Calu3 (cell line): ENCODE data around the gene ZACN. TPM values are rescaled to one million over a fixed set of nuclear protein-coding genes. Genes with fewer than 3 reads are reported as not detected.
A peak's percentile ranks its signal among the peaks of the same experiment; 100 is the strongest.
"Not testable (repeated sequence)": the region's sequence is repeated elsewhere in the genome, so short reads cannot be mapped to it uniquely, and the experiment has no call there.

Experiments
- BruUV-seq: library from RNA; stranded (reverse); fragments of 400-500 nt; replicated peaks from 2 replicates; lab custom pipeline; 2021; lab: Mats Ljungman, UMichigan
- CTCF ChIA-PET: fragments of 300-600 bp; sonication (Branson Sonifier 250); formaldehyde crosslinking; loops from one replicate; lab custom pipeline; 2022; ENCODE audit warnings: antibody characterized with exemption; lab: Charles Lee
- DNase-seq: peaks from one replicate; pipeline ENCODE4 v3.0.0; 2022
- H3K27ac Mint-ChIP-seq: one replicate; pipeline ENCODE4 v1.8.0; 2022; ENCODE audit warnings: mixed read lengths; ENCODE audit not compliant: unreplicated experiment
- H3K27me3 Mint-ChIP-seq: one replicate; pipeline ENCODE4 v1.8.0; 2022; ENCODE audit warnings: mixed read lengths; ENCODE audit not compliant: unreplicated experiment
- H3K36me3 Mint-ChIP-seq: one replicate; pipeline ENCODE4 v1.8.0; 2022; ENCODE audit warnings: mild to moderate bottlenecking, moderate library complexity, mixed read lengths; ENCODE audit not compliant: insufficient read depth, unreplicated experiment
- H3K4me1 Mint-ChIP-seq: one replicate; pipeline ENCODE4 v1.8.0; 2022; ENCODE audit warnings: mild to moderate bottlenecking, low read depth, mixed read lengths; ENCODE audit not compliant: unreplicated experiment
- H3K4me3 Mint-ChIP-seq: one replicate; pipeline ENCODE4 v1.8.0; 2022; ENCODE audit warnings: mild to moderate bottlenecking, low read depth, moderate library complexity, mixed read lengths; ENCODE audit not compliant: unreplicated experiment
- H3K9me3 Mint-ChIP-seq: one replicate; pipeline ENCODE4 v1.8.0; 2022; ENCODE audit warnings: low read depth, mixed read lengths; ENCODE audit not compliant: unreplicated experiment
- intact Hi-C: fragments of 100-400 bp; cut with micrococcal nuclease; formaldehyde crosslinking; loops from one replicate; pipeline ENCODE4 v1.10.0; 2022; ENCODE audit not compliant: unreplicated experiment
- total RNA-seq: library from RNA; stranded (reverse); gene quantifications from 2 replicates; pipeline ENCODE4 v1.2.3, GENCODE V29; 2022
- TF ChIP-seq, protein P1 (sequence below): fragments of 200-600 bp; IDR thresholded peaks from one replicate; pipeline ENCODE4 v1.8.0; 2022; ENCODE audit warnings: antibody characterized with exemption; ENCODE audit not compliant: unreplicated experiment

Gene ZACN
- total RNA-seq, 1 experiment from 2014 or later, result 0.17 TPM

DNA sequence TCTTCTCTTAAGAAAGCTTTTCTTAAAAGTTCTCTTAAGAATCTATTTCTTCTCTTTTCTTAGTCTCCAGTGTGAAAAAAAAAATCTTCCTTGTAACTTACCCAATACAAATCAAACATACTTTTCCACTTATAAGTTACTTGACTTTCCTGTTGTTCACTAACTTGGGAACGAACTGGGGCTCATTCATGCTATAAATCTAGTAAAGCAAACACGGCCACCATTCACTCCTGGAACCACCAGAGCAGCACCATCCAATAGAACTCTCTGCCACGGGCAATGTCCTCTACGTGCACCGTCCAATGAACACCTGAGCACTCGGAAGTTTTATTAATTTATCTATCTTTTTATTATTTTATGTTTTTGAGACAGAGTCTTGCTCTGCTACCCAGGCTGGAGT, 27.4 kb upstream of the ZACN start:
- DNase-seq, result no peak
- H3K27me3 Mint-ChIP-seq, result no peaks in the 10 kb centered on the region
- TF ChIP-seq, protein P1, sequence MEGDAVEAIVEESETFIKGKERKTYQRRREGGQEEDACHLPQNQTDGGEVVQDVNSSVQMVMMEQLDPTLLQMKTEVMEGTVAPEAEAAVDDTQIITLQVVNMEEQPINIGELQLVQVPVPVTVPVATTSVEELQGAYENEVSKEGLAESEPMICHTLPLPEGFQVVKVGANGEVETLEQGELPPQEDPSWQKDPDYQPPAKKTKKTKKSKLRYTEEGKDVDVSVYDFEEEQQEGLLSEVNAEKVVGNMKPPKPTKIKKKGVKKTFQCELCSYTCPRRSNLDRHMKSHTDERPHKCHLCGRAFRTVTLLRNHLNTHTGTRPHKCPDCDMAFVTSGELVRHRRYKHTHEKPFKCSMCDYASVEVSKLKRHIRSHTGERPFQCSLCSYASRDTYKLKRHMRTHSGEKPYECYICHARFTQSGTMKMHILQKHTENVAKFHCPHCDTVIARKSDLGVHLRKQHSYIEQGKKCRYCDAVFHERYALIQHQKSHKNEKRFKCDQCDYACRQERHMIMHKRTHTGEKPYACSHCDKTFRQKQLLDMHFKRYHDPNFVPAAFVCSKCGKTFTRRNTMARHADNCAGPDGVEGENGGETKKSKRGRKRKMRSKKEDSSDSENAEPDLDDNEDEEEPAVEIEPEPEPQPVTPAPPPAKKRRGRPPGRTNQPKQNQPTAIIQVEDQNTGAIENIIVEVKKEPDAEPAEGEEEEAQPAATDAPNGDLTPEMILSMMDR, result no peak
- no peaks in the 10 kb centered on the region for H3K9me3 Mint-ChIP-seq
- intact Hi-C loops, result no loop called here
- H3K36me3 Mint-ChIP-seq, result peaks cover 86% of the 10 kb centered on the region
- peak overlapping the region; percentile 66 for H3K4me3 Mint-ChIP-seq
- H3K27ac Mint-ChIP-seq, result peak overlapping the region; percentile 94
- BruUV-seq, result no TSS peak
- CTCF ChIA-PET, result interaction anchor here (0.9 to 1.5 kb wide), 4 partner anchors 24 to 146 kb away, joined by 3 to 6 read pairs (median 4); partner anchors contain the start of gene EVPL
- H3K4me1 Mint-ChIP-seq, result peaks cover 67% of the 10 kb centered on the region

DNA sequence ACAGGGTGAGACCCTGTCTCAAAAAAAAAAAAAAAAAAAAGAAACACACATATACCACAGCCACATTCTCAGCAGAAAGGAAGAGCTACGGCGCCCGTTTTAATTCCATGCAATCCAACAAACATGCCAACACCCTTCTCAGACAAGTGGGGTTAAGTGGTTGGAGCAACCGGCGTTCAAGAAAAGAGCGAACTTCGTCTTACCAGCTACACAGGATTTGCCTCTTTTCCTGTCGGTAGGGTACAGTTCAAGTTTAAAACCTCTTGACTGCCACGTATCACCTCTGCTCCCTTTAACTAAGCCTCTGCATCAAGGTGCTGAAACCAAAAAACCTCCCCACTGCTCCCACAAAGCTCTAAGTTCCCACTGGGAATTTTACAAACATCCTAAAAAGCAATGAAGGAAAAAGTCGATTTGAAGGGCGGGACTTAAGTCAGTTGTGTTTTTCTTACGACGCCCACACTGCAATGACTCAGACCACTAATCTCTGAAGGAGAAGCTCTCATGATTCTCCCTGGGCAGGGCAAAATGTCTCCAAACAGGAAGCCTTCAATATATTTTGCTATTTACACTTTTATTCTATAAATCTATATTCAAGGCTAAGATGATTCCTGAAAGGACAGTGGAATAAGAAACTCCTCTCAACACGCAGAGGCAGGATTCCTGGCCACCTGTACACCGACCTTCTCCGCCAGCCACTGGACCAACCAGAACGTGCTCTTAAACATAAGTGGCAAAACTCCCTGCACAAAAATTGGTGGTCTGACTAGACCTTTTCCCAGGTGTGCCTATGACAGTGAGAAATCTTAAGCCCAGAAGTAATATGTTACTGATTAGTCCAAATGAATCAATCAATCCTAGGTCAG, 25.5 kb upstream of the ZACN start:
- Mint-ChIP-seq H3K9me3 (no peaks in the 10 kb centered on the region), H3K36me3 (peaks cover 89% of the 10 kb centered on the region), H3K4me3 (peak overlapping the region; percentile 68), H3K27me3 (no peaks in the 10 kb centered on the region), H3K27ac (peak overlapping the region; percentile 98), H3K4me1 (peaks cover 75% of the 10 kb centered on the region)
- intact Hi-C loops, result no loop called here
- TSS peak; percentile 66 for BruUV-seq
- peak; percentile 48 for DNase-seq
- TF ChIP-seq, protein P1, result no peak
- CTCF ChIA-PET, result interaction anchor here (0.6 to 1.8 kb wide), 4 partner anchors 24 to 376 kb away, joined by 3 to 14 read pairs (median 4); no protein-coding TSS in a partner anchor

DNA sequence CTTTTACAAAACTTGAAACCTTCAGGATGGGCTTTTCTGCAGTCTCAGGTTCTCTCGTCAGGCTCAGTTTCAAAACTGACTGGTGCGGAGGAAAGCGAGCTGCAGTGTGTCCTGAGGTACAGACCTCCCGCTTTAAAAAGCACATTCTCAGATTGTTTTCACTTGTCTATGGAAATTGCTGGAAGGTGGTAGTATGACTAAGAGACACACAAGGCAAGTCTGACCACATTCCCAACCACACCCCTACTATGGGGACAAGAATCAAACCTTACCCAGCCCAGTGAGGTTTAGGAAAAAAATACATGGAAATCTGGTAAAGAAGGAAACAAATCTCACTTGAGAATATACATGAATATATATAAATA, 24.9 kb upstream of the ZACN start:
- Mint-ChIP-seq H3K27me3 (no peaks in the 10 kb centered on the region), H3K36me3 (peaks cover 91% of the 10 kb centered on the region), H3K9me3 (no peaks in the 10 kb centered on the region), H3K4me3 (peak overlapping the region; percentile 68), H3K4me1 (peaks cover 69% of the 10 kb centered on the region), H3K27ac (peak overlapping the region; percentile 98)
- CTCF ChIA-PET, result interaction anchor here (1.8 kb wide), 1 partner anchor 40 kb away, joined by 14 read pairs; no protein-coding TSS in a partner anchor
- intact Hi-C loops, result no loop called here
- BruUV-seq, result no TSS peak
- TF ChIP-seq, protein P1, result no peak
- peak; percentile 59 for DNase-seq

DNA sequence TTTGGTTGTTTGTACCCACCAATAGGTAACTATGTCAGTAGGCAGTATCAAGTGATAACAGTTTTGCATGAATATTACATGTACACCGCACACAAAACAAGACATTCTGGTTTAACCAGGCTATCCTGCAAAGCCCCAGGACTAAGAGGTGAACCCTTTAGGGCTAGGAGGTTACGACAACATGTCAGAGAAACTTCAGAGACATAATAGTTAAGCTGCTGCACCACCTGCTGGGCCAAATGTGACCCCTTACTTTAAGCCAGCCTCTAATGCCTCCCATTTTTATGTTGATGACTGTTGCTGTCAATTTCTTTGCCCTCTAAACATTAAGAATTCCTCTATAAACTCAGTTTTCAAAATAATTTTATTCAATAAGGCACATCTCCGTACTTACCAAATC, 22.1 kb upstream of the ZACN start:
- Mint-ChIP-seq H3K36me3 (peaks cover 89% of the 10 kb centered on the region), H3K4me3 (no peak overlapping the region), H3K9me3 (no peaks in the 10 kb centered on the region), H3K27ac (no peak overlapping the region), H3K27me3 (no peaks in the 10 kb centered on the region), H3K4me1 (peaks cover 41% of the 10 kb centered on the region)
- TF ChIP-seq, protein P1, result no peak
- BruUV-seq, result no TSS peak
- no peak for DNase-seq
- intact Hi-C loops, result loop anchor here (1.0 kb wide), 1 partner anchor 43 kb away; no protein-coding TSS in a partner anchor
- CTCF ChIA-PET, result interaction anchor here (0.6 to 1.9 kb wide), 3 partner anchors 9 to 247 kb away, joined by 3 to 12 read pairs (median 3); no protein-coding TSS in a partner anchor

DNA sequence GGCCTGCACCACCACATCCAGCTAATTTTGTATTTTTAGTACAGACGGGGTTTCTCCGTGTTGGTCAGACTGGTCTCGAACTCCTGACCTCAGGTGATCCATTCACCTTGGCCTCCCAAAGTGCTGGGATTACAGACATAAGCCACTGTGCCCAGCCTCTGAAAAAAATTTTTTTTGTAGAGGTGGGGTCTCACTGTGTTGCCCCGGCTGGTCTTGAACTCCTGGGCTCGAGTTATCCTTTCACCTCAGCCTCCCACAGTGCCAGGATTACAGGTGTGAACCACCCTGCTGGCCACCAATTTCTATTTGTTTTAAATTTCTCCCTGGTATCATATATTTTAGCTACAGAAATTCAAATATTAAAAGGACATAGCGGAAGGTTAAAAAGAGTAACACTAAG, 20.7 kb upstream of the ZACN start:
- H3K27me3 Mint-ChIP-seq, H3K4me3 Mint-ChIP-seq, H3K9me3 Mint-ChIP-seq, DNase-seq, BruUV-seq, H3K27ac Mint-ChIP-seq, intact Hi-C loops: not testable (repeated sequence)
- Mint-ChIP-seq H3K36me3 (peaks cover 89% of the 10 kb centered on the region), H3K4me1 (peaks cover 34% of the 10 kb centered on the region)
- CTCF ChIA-PET, result interaction anchor here (0.6 to 1.9 kb wide), 2 partner anchors 44 to 83 kb away, joined by 4 to 12 read pairs; partner anchors contain the start of gene FOXJ1
